Panc1 (cell line): ENCODE data around the gene MAMLD1. TPM values are rescaled to one million over a fixed set of nuclear protein-coding genes. Genes with fewer than 3 reads are reported as not detected.

Source experiments
- ATAC-seq: fragments of 200-7000 bp; cut with Tn5 transposase; 2 replicates; pipeline ENCODE4 v1.9.1; 2020; ENCODE audit warnings: mild to moderate bottlenecking, moderate library complexity
- BruUV-seq: library from RNA; stranded (reverse); fragments of 400-500 nt; replicated peaks from 2 replicates; lab custom pipeline; 2021; lab: Mats Ljungman, UMichigan
- CTCF ChIA-PET: fragments of 300-600 bp; sonication (Branson Sonifier 250); formaldehyde crosslinking; loops from one replicate; lab custom pipeline; 2022; ENCODE audit warnings: antibody characterized with exemption; lab: Charles Lee
- POLR2A ChIA-PET: fragments of 300-600 bp; sonication (Branson Sonifier 250); formaldehyde crosslinking; loops from one replicate; lab custom pipeline; 2022; ENCODE audit warnings: antibody characterized with exemption; lab: Charles Lee
- DNase-seq: peaks from one replicate; pipeline ENCODE4 v3.0.0-alpha.2; 2010; ENCODE audit warnings: low read depth, low spot score
- H3K27ac ChIP-seq: 2 replicates; pipeline ENCODE4 v1.5.1; 2011; ENCODE audit warnings: mild to moderate bottlenecking, low read length, inconsistent platforms
- H3K27me3 ChIP-seq: fragments of 200-500 bp; sonication (Bioruptor generic); 2 replicates; pipeline ENCODE4 v1.6.0; 2014; ENCODE audit warnings: low read length, inconsistent platforms; ENCODE audit not compliant: control insufficient read depth, insufficient read depth
- H3K36me3 ChIP-seq: fragments of 200-500 bp; sonication (Bioruptor generic); 2 replicates; pipeline ENCODE4 v1.5.1; 2014; ENCODE audit warnings: inconsistent platforms, mild to moderate bottlenecking, low read length, moderate library complexity; ENCODE audit not compliant: control insufficient read depth, insufficient read depth
- H3K4me1 ChIP-seq: 2 replicates; pipeline ENCODE4 v1.5.1; 2011; ENCODE audit warnings: inconsistent platforms, mild to moderate bottlenecking, low read length, moderate library complexity; ENCODE audit not compliant: control insufficient read depth, insufficient read depth
- H3K4me3 ChIP-seq, 2 experiments: 2 replicates each; pipeline ENCODE4 v1.5.1; 2011 to 2012; ENCODE audit warnings: low read depth in 2 of 2, low read length in 2 of 2, mild to moderate bottlenecking in 2 of 2, inconsistent platforms in 1 of 2, moderate library complexity in 1 of 2
- H3K9me3 ChIP-seq: fragments of 200-500 bp; sonication (Bioruptor generic); 2 replicates; pipeline ENCODE4 v1.5.1; 2014; ENCODE audit warnings: low read depth, mild to moderate bottlenecking, inconsistent platforms, low read length, moderate library complexity; ENCODE audit not compliant: control insufficient read depth, insufficient read depth
- POLR2AphosphoS5 ChIP-seq: IDR thresholded peaks from 2 replicates; pipeline ENCODE4 v1.6.1; 2012; ENCODE audit warnings: mild to moderate bottlenecking, low read depth, low read length, moderate library complexity
- SIN3A ChIP-seq: IDR thresholded peaks from 2 replicates; pipeline ENCODE4 v1.6.1; 2012; ENCODE audit warnings: low read depth, mild to moderate bottlenecking, low read length, moderate library complexity, borderline replicate concordance; ENCODE audit not compliant: insufficient read depth
- TCF7L2 ChIP-seq: IDR thresholded peaks from 2 replicates; pipeline ENCODE4 v1.6.1; 2011; ENCODE audit warnings: mild to moderate bottlenecking, low read depth, low read length, inconsistent platforms
- in situ Hi-C: cut with HindIII; loops from 2 replicates; pipeline ENCODE4 v1.10.0; 2016; ENCODE audit warnings: low sequenced_read_pairs, low pct_unique_long_range_greater_than_20kb
- intact Hi-C: fragments of 100-400 bp; cut with micrococcal nuclease; formaldehyde crosslinking; loops from one replicate; pipeline ENCODE4 v1.10.0; 2022; ENCODE audit not compliant: unreplicated experiment
- total RNA-seq: library from RNA; stranded (reverse); gene quantifications from one replicate; pipeline ENCODE4 v1.2.1, GENCODE V29; 2021; ENCODE audit not compliant: unreplicated experiment
- TF ChIP-seq, protein P1 (sequence below), 2 experiments: IDR thresholded peaks; 2 replicates each; pipeline ENCODE4 v1.6.1; 2011 to 2012; ENCODE audit warnings: low read depth in 2 of 2, control low read depth in 1 of 2, low read length in 1 of 2, mild to moderate bottlenecking in 1 of 2, moderate library complexity in 1 of 2; ENCODE audit not compliant: insufficient read depth in 1 of 2
- TF ChIP-seq, protein P2 (sequence below): fragments of 450-650 bp; IDR thresholded peaks from 2 replicates; pipeline ENCODE4 v1.5.1; 2017; ENCODE audit warnings: mild to moderate bottlenecking

MAMLD1 gene
- total RNA-seq, 1 experiment from 2014 or later, result 2.1 TPM

DNA sequence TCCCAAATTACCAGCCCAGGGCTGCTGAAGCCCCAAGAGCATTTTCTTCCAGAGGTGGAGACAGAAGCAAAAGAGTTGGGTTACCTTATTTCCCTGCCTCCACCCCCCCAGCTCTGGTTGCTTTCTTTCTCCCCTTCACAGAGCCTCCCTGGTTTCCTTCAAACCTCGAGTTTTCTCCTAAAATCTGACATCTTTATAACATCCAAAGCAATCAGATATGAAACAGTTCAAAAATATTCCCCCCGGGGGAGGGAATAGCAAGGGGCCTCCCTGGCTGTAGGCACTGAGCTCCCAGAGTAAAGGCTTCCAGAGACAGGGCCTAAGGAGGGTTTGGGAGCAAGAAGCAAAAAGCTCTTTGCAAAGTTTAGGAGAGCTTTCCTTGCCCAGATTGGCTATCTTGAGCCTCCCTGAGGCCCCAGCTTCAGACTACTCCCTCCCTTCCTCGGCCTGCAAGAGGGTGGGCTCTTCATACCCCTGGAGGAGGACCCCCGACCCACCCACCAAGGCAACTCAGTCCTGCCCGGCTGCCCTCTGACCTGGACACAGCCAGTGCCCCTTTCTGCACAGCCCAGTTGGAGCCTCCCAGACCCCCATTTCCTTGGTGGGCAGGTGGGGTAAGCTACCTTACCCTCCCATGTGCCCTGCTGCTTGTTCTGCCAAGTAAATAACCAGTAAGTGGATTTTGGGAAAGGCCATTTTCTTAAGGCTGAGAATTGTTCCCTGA, 7.6 kb downstream of the MAMLD1 start:
- intact Hi-C loops (no loop called here), in situ Hi-C loops (no loop called here)
- no peak for DNase-seq
- no peak overlapping the region for H3K27ac ChIP-seq
- ATAC-seq, result no peak
- no peaks in the 10 kb centered on the region; the same call in 1 of the 2 replicates for H3K27me3 ChIP-seq
- no peaks in the 10 kb centered on the region for H3K9me3 ChIP-seq
- no peaks in the 10 kb centered on the region for H3K36me3 ChIP-seq
- peaks cover 8% of the 10 kb centered on the region; the same call in 1 of the 2 replicates for H3K4me1 ChIP-seq
- H3K4me3 ChIP-seq, result no peak overlapping the region
- CTCF ChIA-PET, result no interaction called here
- POLR2A ChIA-PET, result interaction anchor here (0.7 kb wide), 1 partner anchor 202 kb away, joined by 11 read pairs; no protein-coding TSS in a partner anchor
- no peak for TF ChIP-seq SIN3A
- TF ChIP-seq TCF7L2, result no peak
- TF ChIP-seq, protein P1, sequence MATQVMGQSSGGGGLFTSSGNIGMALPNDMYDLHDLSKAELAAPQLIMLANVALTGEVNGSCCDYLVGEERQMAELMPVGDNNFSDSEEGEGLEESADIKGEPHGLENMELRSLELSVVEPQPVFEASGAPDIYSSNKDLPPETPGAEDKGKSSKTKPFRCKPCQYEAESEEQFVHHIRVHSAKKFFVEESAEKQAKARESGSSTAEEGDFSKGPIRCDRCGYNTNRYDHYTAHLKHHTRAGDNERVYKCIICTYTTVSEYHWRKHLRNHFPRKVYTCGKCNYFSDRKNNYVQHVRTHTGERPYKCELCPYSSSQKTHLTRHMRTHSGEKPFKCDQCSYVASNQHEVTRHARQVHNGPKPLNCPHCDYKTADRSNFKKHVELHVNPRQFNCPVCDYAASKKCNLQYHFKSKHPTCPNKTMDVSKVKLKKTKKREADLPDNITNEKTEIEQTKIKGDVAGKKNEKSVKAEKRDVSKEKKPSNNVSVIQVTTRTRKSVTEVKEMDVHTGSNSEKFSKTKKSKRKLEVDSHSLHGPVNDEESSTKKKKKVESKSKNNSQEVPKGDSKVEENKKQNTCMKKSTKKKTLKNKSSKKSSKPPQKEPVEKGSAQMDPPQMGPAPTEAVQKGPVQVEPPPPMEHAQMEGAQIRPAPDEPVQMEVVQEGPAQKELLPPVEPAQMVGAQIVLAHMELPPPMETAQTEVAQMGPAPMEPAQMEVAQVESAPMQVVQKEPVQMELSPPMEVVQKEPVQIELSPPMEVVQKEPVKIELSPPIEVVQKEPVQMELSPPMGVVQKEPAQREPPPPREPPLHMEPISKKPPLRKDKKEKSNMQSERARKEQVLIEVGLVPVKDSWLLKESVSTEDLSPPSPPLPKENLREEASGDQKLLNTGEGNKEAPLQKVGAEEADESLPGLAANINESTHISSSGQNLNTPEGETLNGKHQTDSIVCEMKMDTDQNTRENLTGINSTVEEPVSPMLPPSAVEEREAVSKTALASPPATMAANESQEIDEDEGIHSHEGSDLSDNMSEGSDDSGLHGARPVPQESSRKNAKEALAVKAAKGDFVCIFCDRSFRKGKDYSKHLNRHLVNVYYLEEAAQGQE (IDR thresholded peaks at IDR 0.05; ENCODE audit: insufficient read depth in 1 of 2, low read depth in 2 of 2, low read length in 1 of 2), result no peak
- no peak for TF ChIP-seq POLR2AphosphoS5
- no TSS peak for BruUV-seq

DNA sequence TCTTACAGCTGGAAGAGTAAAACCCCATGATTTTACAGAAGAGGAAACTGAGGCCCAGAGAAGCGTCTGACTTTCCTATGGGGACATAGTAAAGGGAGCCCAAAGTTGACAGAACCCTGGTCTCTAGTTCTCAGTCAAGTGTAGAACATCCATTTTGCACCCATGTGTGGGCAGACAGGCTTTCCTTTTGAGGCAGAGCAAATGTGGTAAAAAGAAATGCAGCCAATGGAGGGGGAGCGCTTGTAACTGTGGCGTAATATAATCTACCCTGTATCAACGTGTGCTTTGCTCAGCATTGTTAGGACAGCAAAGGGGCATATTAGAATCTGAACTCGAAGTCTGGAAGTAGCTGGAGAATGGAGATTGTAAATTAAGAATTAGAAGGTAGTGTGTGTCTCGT, 8.8 kb downstream of the MAMLD1 start:
- in situ Hi-C loops, result no loop called here
- Histone ChIP-seq H3K27me3 (no peaks in the 10 kb centered on the region; the same call in 1 of the 2 replicates), H3K4me3 (no peak overlapping the region), H3K4me1 (no peaks in the 10 kb centered on the region; the same call in 1 of the 2 replicates), H3K27ac (no peak overlapping the region), H3K9me3 (no peaks in the 10 kb centered on the region), H3K36me3 (no peaks in the 10 kb centered on the region)
- TF ChIP-seq, protein P2, sequence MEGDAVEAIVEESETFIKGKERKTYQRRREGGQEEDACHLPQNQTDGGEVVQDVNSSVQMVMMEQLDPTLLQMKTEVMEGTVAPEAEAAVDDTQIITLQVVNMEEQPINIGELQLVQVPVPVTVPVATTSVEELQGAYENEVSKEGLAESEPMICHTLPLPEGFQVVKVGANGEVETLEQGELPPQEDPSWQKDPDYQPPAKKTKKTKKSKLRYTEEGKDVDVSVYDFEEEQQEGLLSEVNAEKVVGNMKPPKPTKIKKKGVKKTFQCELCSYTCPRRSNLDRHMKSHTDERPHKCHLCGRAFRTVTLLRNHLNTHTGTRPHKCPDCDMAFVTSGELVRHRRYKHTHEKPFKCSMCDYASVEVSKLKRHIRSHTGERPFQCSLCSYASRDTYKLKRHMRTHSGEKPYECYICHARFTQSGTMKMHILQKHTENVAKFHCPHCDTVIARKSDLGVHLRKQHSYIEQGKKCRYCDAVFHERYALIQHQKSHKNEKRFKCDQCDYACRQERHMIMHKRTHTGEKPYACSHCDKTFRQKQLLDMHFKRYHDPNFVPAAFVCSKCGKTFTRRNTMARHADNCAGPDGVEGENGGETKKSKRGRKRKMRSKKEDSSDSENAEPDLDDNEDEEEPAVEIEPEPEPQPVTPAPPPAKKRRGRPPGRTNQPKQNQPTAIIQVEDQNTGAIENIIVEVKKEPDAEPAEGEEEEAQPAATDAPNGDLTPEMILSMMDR, result no peak
- TF ChIP-seq SIN3A (no peak), POLR2AphosphoS5 (no peak), TCF7L2 (no peak)
- TF ChIP-seq, protein P1 (IDR thresholded peaks at IDR 0.05; ENCODE audit: insufficient read depth in 1 of 2, low read depth in 2 of 2, low read length in 1 of 2), result no peak
- POLR2A ChIA-PET, result no interaction called here
- intact Hi-C loops, result no loop called here
- DNase-seq (no peak), ATAC-seq (no peak)
- BruUV-seq, result no TSS peak
- CTCF ChIA-PET, result no interaction called here
